IPS-20b (cell line): ENCODE data around the gene HOXD9.
A peak's percentile ranks its signal among the peaks of the same experiment; 100 is the strongest.

ENCODE experiments used
- H3K27ac ChIP-seq: one replicate; pipeline ENCODE4 v1.5.1; 2013; ENCODE audit warnings: low read length
- H3K27me3 ChIP-seq: 2 replicates; pipeline ENCODE4 v1.6.1; 2013; ENCODE audit warnings: mild to moderate bottlenecking, low read length, inconsistent platforms; ENCODE audit not compliant: insufficient read depth
- H3K36me3 ChIP-seq: 2 replicates; pipeline ENCODE4 v1.6.1; 2013; ENCODE audit warnings: low read depth, mild to moderate bottlenecking, inconsistent platforms, low read length, moderate library complexity; ENCODE audit not compliant: insufficient read depth
- H3K4me1 ChIP-seq: 2 replicates; pipeline ENCODE4 v1.6.1; 2013; ENCODE audit warnings: mild to moderate bottlenecking, control low read depth, inconsistent platforms, low read length, moderate library complexity; ENCODE audit not compliant: insufficient read depth
- H3K4me3 ChIP-seq: 2 replicates; pipeline ENCODE4 v1.5.1; 2013; ENCODE audit warnings: mild to moderate bottlenecking, low read length, inconsistent platforms
- H3K9ac ChIP-seq: 2 replicates; pipeline ENCODE4 v1.6.1; 2013; ENCODE audit warnings: low read depth, mild to moderate bottlenecking, inconsistent platforms, low read length, moderate library complexity
- H3K9me3 ChIP-seq: 2 replicates; pipeline ENCODE4 v1.6.1; 2013; ENCODE audit warnings: mild to moderate bottlenecking, low read depth, low read length, inconsistent platforms; ENCODE audit not compliant: insufficient read depth

The HOXD9 gene

GRCh38 chr2:176165370-176166050, 43.0 kb downstream of the HOXD9 start:
- Histone ChIP-seq H3K4me1 (no peaks in the 10 kb centered on the region), H3K4me3 (no peak overlapping the region), H3K27ac (no peak overlapping the region), H3K36me3 (no peaks in the 10 kb centered on the region), H3K9ac (no peak overlapping the region), H3K27me3 (peaks cover 100% of the 10 kb centered on the region), H3K9me3 (peaks cover 10% of the 10 kb centered on the region; the same call in 1 of the 2 replicates)

- Histone ChIP-seq H3K4me1 (no peaks in the 10 kb centered on the region), H3K9ac (no peak overlapping the region), H3K27me3 (peaks cover 100% of the 10 kb centered on the region), H3K27ac (no peak overlapping the region), H3K4me3 (no peak overlapping the region), H3K9me3 (peaks cover 10% of the 10 kb centered on the region; the same call in 1 of the 2 replicates), H3K36me3 (no peaks in the 10 kb centered on the region)
These were observed 43.8 kb downstream of the HOXD9 start for GRCh38 chr2:176166272-176166671.

DNA sequence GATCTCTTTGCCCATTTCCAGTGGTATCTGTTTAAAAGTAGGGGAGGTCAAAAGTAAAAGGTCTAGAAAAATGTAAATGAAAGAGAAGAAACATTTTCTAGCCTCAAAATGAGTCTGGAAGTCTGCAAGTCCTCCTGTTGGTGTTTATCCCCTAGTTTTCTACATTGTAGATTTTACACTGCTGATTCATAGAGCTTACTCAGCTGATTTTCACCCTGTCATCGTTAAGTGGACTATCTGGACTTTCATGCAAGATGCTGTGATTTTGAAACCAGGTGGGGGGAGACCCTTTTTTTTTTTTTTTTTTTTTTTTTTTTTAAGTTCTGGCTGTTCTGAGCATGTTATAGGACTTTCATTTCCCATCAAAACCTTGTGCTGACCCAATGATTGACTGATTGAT, 44.9 kb downstream of the HOXD9 start:
- Histone ChIP-seq H3K4me3 (no peak overlapping the region), H3K9ac (no peak overlapping the region), H3K27ac (no peak overlapping the region), H3K4me1 (no peaks in the 10 kb centered on the region), H3K36me3 (no peaks in the 10 kb centered on the region), H3K9me3 (peaks cover 4% of the 10 kb centered on the region; the same call in 1 of the 2 replicates), H3K27me3 (peaks cover 100% of the 10 kb centered on the region)

- H3K27me3 ChIP-seq, result peaks cover 100% of the 10 kb centered on the region
- H3K4me1 ChIP-seq, result peaks cover under 1% of the 10 kb centered on the region; the same call in 1 of the 2 replicates
- no peak overlapping the region for H3K4me3 ChIP-seq
- no peak overlapping the region for H3K9ac ChIP-seq
- H3K9me3 ChIP-seq, result peaks cover 3% of the 10 kb centered on the region; the same call in 1 of the 2 replicates
- no peak overlapping the region for H3K27ac ChIP-seq
- no peaks in the 10 kb centered on the region for H3K36me3 ChIP-seq
These were observed 46.7 kb downstream of the HOXD9 start for GRCh38 chr2:176169181-176169580.

GRCh38 chr2:176169711-176170110, 47.2 kb downstream of the HOXD9 start:
- Histone ChIP-seq H3K36me3 (no peaks in the 10 kb centered on the region), H3K27ac (no peak overlapping the region), H3K27me3 (peaks cover 100% of the 10 kb centered on the region), H3K9me3 (no peaks in the 10 kb centered on the region), H3K9ac (no peak overlapping the region), H3K4me3 (no peak overlapping the region), H3K4me1 (peaks cover 5% of the 10 kb centered on the region; the same call in 1 of the 2 replicates)

DNA sequence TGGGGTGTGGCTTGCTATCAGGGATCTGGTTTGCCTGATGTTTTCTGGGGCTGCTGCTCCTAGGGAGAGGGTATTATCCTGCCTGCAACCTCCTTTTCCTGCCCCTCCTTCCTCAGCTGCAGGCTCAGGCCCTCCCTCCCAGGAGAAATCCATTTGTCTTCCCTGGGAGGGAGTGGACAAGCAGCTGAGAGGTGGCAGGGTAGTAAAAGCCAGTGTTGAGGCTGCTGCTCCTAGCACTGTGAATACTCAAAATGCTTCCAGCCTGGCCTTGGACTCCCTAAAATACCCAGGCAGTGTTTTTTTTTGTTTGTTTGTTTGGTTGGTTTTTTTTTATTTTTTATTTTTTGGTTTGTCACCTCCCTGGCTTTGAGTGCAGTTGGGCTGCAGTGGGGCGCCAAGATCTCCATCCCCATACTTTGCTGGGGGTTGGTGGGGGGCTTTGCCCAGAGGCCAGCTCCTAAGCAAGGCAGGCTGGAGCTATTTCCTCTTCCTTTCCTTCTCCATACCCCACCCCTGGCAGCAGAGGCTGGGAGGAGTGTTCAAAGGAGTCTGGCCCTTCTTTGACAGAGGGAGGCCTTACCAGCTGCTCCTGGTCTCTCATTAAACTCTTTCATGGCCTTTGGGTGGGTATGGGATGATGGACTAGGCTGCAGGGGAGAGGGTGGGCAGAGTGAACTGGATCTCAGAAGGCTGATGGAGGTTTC, 48.2 kb downstream of the HOXD9 start:
- Histone ChIP-seq H3K36me3 (no peaks in the 10 kb centered on the region), H3K9me3 (no peaks in the 10 kb centered on the region), H3K27me3 (peaks cover 100% of the 10 kb centered on the region), H3K4me3 (no peak overlapping the region), H3K27ac (no peak overlapping the region), H3K4me1 (peaks cover 11% of the 10 kb centered on the region; the same call in 1 of the 2 replicates), H3K9ac (no peak overlapping the region)

- no peak overlapping the region for H3K9ac ChIP-seq
- peaks cover 100% of the 10 kb centered on the region for H3K27me3 ChIP-seq
These were observed 49.0 kb downstream of the HOXD9 start for GRCh38 chr2:176171351-176172006.

DNA sequence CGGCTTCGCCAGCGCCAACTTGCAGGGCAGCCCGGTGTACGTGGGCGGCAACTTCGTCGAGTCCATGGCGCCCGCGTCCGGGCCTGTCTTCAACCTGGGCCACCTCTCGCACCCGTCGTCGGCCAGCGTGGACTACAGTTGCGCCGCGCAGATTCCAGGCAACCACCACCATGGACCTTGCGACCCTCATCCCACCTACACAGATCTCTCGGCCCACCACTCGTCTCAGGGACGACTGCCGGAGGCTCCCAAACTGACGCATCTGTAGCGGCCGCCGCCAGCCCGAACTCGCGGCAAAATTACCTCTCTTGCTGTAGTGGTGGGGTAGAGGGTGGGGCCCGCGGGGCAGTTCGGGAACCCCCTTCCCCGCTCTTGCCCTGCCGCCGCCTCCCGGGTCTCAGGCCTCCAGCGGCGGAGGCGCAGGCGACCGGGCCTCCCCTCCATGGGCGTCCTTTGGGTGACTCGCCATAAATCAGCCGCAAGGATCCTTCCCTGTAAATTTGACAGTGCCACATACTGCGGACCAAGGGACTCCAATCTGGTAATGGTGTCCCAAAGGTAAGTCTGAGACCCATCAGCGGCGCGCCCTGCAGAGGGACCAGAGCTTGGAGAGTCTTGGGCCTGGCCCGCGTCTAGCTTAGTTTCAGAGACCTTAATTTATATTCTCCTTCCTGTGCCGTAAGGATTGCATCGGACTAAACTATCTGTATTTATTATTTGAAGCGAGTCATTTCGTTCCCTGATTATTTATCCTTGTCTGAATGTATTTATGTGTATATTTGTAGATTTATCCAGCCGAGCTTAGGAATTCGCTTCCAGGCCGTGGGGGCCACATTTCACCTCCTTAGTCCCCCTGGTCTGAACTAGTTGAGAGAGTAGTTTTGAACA, 49.7 kb downstream of the HOXD9 start:
- peak overlapping the region; percentile 37; the same call in 1 of the 2 replicates for H3K4me3 ChIP-seq
- peaks cover 100% of the 10 kb centered on the region for H3K27me3 ChIP-seq
- H3K36me3 ChIP-seq, result no peaks in the 10 kb centered on the region
- H3K9me3 ChIP-seq, result peaks cover 2% of the 10 kb centered on the region; the same call in 1 of the 2 replicates
- H3K27ac ChIP-seq, result no peak overlapping the region
- no peak overlapping the region for H3K9ac ChIP-seq
- peaks cover 15% of the 10 kb centered on the region; the same call in 1 of the 2 replicates for H3K4me1 ChIP-seq

More at GRCh38 chr2:176171351-176172006, 49.0 kb downstream of the HOXD9 start:
- peaks cover 15% of the 10 kb centered on the region; the same call in 1 of the 2 replicates for H3K4me1 ChIP-seq
- H3K9me3 ChIP-seq, result no peaks in the 10 kb centered on the region
- peak overlapping the region; percentile 37; the same call in 1 of the 2 replicates for H3K4me3 ChIP-seq
- H3K27ac ChIP-seq, result no peak overlapping the region
- no peaks in the 10 kb centered on the region for H3K36me3 ChIP-seq

- peaks cover 100% of the 10 kb centered on the region for H3K27me3 ChIP-seq
- H3K4me3 ChIP-seq, result no peak overlapping the region
- H3K4me1 ChIP-seq, result peaks cover 20% of the 10 kb centered on the region; the same call in 1 of the 2 replicates
- H3K36me3 ChIP-seq, result no peaks in the 10 kb centered on the region
- H3K9ac ChIP-seq, result no peak overlapping the region
- H3K9me3 ChIP-seq, result peaks cover 4% of the 10 kb centered on the region; the same call in 1 of the 2 replicates
- no peak overlapping the region for H3K27ac ChIP-seq
These were observed 50.5 kb downstream of the HOXD9 start for GRCh38 chr2:176172895-176173566.

GRCh38 chr2:176173567-176174381, 51.3 kb downstream of the HOXD9 start:
- no peak overlapping the region for H3K4me3 ChIP-seq
- peaks cover 100% of the 10 kb centered on the region for H3K27me3 ChIP-seq
- H3K27ac ChIP-seq, result no peak overlapping the region
- H3K9me3 ChIP-seq, result peaks cover 4% of the 10 kb centered on the region; the same call in 1 of the 2 replicates
- H3K9ac ChIP-seq, result no peak overlapping the region
- peaks cover 20% of the 10 kb centered on the region; the same call in 1 of the 2 replicates for H3K4me1 ChIP-seq
- no peaks in the 10 kb centered on the region for H3K36me3 ChIP-seq
